Cardiac muscle cell (in vitro differentiated cells and primary cell): ENCODE data around the gene CARS1. TPM values are rescaled to one million over a fixed set of nuclear protein-coding genes. Genes with fewer than 3 reads are reported as not detected.

Source experiments
- DNase-seq, 2 donors: peaks; one replicate each; pipeline versions ENCODE4 v3.0.0 to v3.0.0-alpha.2; 2010 to 2017; ENCODE audit warnings: low read depth in 1 of 2, low spot score in 1 of 2
- H3K27ac ChIP-seq: fragments of 200-600 bp; sonication (generic); 2 replicates; pipeline ENCODE4 v1.5.1; 2016
- H3K27me3 ChIP-seq: fragments of 200-600 bp; sonication (generic); 2 replicates; pipeline ENCODE4 v1.6.0; 2016; ENCODE audit warnings: control low read depth
- H3K36me3 ChIP-seq: fragments of 200-600 bp; sonication (generic); 2 replicates; pipeline ENCODE4 v1.5.1; 2016; ENCODE audit warnings: control low read depth
- H3K4me1 ChIP-seq: fragments of 200-600 bp; sonication (generic); 2 replicates; pipeline ENCODE4 v1.8.1; 2017; ENCODE audit warnings: low read depth, mild to moderate bottlenecking, mixed run types
- H3K4me3 ChIP-seq: fragments of 200-600 bp; sonication (generic); 2 replicates; pipeline ENCODE4 v1.5.1; 2016; ENCODE audit warnings: mild to moderate bottlenecking
- H3K9me3 ChIP-seq: fragments of 200-600 bp; sonication (generic); 2 replicates; pipeline ENCODE4 v1.5.1; 2017; ENCODE audit warnings: low read depth, mild to moderate bottlenecking, control low read depth
- polyA plus RNA-seq: library from polyadenylated mRNA; unstranded; fragments of >200 nt; fragmentation: Nextera tagmentation; extraction: Ambion mirVana; gene quantifications from 2 replicates; pipeline ENCODE4 v1.2.1, GENCODE V29; 2016
- total RNA-seq: library from RNA; depleted of rRNA; stranded (reverse); fragments of >200 nt; gene quantifications from 2 replicates; pipeline ENCODE4 v1.2.3, GENCODE V29; 2016
- TF ChIP-seq, protein P1 (sequence below): IDR thresholded peaks from 2 replicates; pipeline ENCODE4 v1.5.1; 2012; ENCODE audit warnings: low read depth, mild to moderate bottlenecking, low read length

The CARS1 gene
- total and polyA plus RNA-seq, 2 experiments from 2014 or later, result 18.5 to 24.2 TPM

- TF ChIP-seq, protein P1, sequence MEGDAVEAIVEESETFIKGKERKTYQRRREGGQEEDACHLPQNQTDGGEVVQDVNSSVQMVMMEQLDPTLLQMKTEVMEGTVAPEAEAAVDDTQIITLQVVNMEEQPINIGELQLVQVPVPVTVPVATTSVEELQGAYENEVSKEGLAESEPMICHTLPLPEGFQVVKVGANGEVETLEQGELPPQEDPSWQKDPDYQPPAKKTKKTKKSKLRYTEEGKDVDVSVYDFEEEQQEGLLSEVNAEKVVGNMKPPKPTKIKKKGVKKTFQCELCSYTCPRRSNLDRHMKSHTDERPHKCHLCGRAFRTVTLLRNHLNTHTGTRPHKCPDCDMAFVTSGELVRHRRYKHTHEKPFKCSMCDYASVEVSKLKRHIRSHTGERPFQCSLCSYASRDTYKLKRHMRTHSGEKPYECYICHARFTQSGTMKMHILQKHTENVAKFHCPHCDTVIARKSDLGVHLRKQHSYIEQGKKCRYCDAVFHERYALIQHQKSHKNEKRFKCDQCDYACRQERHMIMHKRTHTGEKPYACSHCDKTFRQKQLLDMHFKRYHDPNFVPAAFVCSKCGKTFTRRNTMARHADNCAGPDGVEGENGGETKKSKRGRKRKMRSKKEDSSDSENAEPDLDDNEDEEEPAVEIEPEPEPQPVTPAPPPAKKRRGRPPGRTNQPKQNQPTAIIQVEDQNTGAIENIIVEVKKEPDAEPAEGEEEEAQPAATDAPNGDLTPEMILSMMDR, result no peak
- no peak overlapping the region for H3K4me3 ChIP-seq
These were observed 56.9 kb downstream of the CARS1 start for GRCh38 chr11:3000032-3000961.

DNA sequence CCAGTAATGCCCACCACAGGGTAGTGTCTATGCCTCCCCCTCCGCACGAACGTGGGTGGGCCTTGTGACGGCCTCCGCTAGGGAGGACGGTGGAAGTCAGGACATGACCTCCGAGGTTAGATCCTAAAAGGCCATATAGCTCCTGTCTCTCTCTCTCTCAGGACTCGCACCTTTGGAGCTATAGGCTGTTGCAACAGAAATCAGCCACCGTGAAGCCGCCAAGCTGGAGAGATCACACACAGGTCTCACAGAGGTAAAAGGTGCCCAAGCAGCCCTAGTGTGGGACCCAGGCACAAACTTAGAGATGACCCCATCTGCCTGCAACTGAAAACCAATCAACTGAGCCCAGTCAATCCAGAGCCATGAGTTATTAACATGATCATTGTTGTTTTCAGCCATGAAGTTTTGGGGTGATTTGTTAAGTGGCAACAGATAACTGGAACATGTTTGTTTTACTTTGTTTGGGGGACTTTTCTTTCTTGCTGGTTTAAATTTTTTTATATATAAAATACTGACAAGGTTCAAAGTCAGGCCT, 57.7 kb downstream of the CARS1 start:
- TF ChIP-seq, protein P1, result no peak
- no peaks in the 10 kb centered on the region for H3K27me3 ChIP-seq
- H3K36me3 ChIP-seq, result no peaks in the 10 kb centered on the region
- DNase-seq, result no peak
- H3K9me3 ChIP-seq, result no peaks in the 10 kb centered on the region
- no peak overlapping the region for H3K27ac ChIP-seq
- H3K4me3 ChIP-seq, result no peak overlapping the region
- no peaks in the 10 kb centered on the region for H3K4me1 ChIP-seq

More at GRCh38 chr11:3000032-3000961, 56.9 kb downstream of the CARS1 start:
- no peaks in the 10 kb centered on the region for H3K36me3 ChIP-seq
- peak; percentile 68 to 78 for DNase-seq
- no peaks in the 10 kb centered on the region for H3K4me1 ChIP-seq
- no peaks in the 10 kb centered on the region for H3K27me3 ChIP-seq
- H3K9me3 ChIP-seq, result no peaks in the 10 kb centered on the region
- H3K27ac ChIP-seq, result peak overlapping the region; percentile 66

- no peak for DNase-seq
- Histone ChIP-seq H3K4me1 (no peaks in the 10 kb centered on the region), H3K27ac (no peak overlapping the region), H3K9me3 (no peaks in the 10 kb centered on the region), H3K27me3 (no peaks in the 10 kb centered on the region), H3K4me3 (no peak overlapping the region), H3K36me3 (no peaks in the 10 kb centered on the region)
- TF ChIP-seq, protein P1, result no peak
These were observed 59.0 kb downstream of the CARS1 start for GRCh38 chr11:2998073-2998850.

- H3K27me3 ChIP-seq, result no peaks in the 10 kb centered on the region
- TF ChIP-seq, protein P1, result no peak
- DNase-seq, result no peak
- H3K9me3 ChIP-seq, result no peaks in the 10 kb centered on the region
- no peaks in the 10 kb centered on the region for H3K36me3 ChIP-seq
- H3K27ac ChIP-seq, result no peak overlapping the region
- no peak overlapping the region for H3K4me3 ChIP-seq
- no peaks in the 10 kb centered on the region for H3K4me1 ChIP-seq
These were observed 59.8 kb downstream of the CARS1 start for GRCh38 chr11:2997406-2997805.

GRCh38 chr11:2996976-2997375, 60.2 kb downstream of the CARS1 start:
- no peak for DNase-seq
- Histone ChIP-seq H3K9me3 (no peaks in the 10 kb centered on the region), H3K27ac (no peak overlapping the region), H3K36me3 (no peaks in the 10 kb centered on the region), H3K27me3 (no peaks in the 10 kb centered on the region), H3K4me3 (no peak overlapping the region), H3K4me1 (no peaks in the 10 kb centered on the region)
- TF ChIP-seq, protein P1, result no peak
